ENCODE measurements around the gene RTN1. TPM values are rescaled to one million over a fixed set of nuclear protein-coding genes. Genes with fewer than 3 reads are reported as not detected.

The RTN1 gene
- total RNA-seq (2014; rRNA removed; shearing (Covaris generic); ENCODE audit: low replicate concordance), result 1.4 and 2.8 TPM in 2 replicates

DNA sequence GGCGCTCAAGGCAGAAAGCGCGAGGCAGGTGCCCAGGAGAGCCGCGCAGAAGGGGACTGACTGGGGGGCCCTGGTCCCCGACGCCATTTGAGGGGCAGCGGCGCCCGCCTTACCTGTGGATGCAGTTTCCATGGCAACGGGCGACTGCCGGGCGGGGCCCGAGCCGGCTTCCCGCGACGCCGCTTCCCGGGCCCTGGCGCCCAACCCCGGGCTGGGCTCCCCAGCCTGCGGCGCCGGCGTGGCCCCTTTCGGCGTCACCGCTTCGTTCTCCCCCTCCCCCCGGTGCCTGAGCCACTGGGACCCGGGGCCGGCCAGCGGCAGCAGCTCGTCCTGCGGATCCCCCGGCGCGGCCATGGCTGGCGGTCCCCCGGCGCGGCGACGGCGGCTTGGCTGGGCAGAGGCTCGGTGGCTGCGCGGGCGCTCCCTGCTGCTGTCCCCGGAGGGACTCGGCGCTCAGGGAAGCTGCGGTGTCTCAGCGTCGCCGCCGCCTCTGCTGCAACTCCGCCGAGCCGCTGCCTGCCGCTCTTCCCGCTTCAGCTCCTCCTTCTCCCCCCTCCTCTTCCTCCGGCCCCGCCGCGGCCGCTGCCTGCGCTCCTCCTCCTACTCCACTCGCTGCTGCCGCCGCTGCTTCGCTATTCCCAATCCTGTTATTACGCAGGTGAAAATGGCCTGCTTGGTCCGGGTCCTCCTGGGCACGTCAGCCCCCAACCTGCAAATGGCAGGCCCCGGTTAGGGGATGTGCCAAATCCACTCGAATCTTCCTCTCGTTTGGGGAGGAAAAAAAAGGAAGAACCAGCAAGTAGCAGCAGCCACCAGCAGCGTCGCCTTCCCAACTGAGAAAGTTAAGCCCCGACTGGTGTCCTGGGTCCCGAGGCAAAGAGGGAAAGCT is at the start of gene RTN1:
Gene RTN1 (minus strand): TSS at position 500 of the 889 bp plus-strand sequence. CDS start 146 bp downstream, at position 354.
- H3K36me3 ChIP-seq, result no peaks in the 10 kb centered on the region
- DNase-seq, result peak; percentile 59
- H3K4me3 ChIP-seq, result peak within 1 kb of the TSS; percentile 53
- no peaks in the 10 kb centered on the region for H3K9me3 ChIP-seq
- no peaks in the 10 kb centered on the region for H3K27me3 ChIP-seq

DNA sequence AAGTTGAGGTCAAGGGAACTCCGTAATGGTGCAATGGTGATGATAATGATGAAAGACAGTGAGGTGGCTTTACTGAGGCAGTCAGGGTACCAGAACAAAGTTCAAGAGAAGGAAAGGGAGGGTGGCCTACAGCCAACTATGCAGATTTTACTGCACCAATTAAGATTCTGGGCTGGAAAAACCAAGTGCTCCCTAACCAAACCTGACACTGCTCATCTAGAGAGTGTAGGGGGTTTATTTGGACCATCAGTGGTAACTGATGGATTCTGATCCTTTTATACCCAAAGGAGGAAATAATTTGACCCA is 49.8 kb upstream of the RTN1 start:
- no peaks in the 10 kb centered on the region for H3K36me3 ChIP-seq
- H3K9me3 ChIP-seq, result no peaks in the 10 kb centered on the region
- DNase-seq, result no peak
- no peaks in the 10 kb centered on the region for H3K27me3 ChIP-seq
- no peak overlapping the region for H3K4me3 ChIP-seq

GRCh38 chr14:59919570-59920377 is 49.2 kb upstream of the RTN1 start, which contains the start of gene LRRC9:
TSS of gene LRRC9 (plus strand) at chr14:59920144.
- Histone ChIP-seq H3K9me3 (no peaks in the 10 kb centered on the region), H3K36me3 (no peaks in the 10 kb centered on the region), H3K27me3 (no peaks in the 10 kb centered on the region), H3K4me3 (peak within 1 kb of the TSS; percentile 37)
- DNase-seq, result peak; percentile 2

GRCh38 chr14:59918824-59919569 is 48.4 kb upstream of the RTN1 start:
- DNase-seq, result peak; percentile 7
- H3K4me3 ChIP-seq, result peak overlapping the region; percentile 37
- H3K9me3 ChIP-seq, result no peaks in the 10 kb centered on the region
- H3K36me3 ChIP-seq, result no peaks in the 10 kb centered on the region
- no peaks in the 10 kb centered on the region for H3K27me3 ChIP-seq

- DNase-seq, result no peak
- H3K36me3 ChIP-seq, result no peaks in the 10 kb centered on the region
- H3K9me3 ChIP-seq, result no peaks in the 10 kb centered on the region
- H3K27me3 ChIP-seq, result no peaks in the 10 kb centered on the region
- no peak overlapping the region for H3K4me3 ChIP-seq
Observed at GRCh38 chr14:59913187-59913586, 42.6 kb upstream of the RTN1 start.

DNA sequence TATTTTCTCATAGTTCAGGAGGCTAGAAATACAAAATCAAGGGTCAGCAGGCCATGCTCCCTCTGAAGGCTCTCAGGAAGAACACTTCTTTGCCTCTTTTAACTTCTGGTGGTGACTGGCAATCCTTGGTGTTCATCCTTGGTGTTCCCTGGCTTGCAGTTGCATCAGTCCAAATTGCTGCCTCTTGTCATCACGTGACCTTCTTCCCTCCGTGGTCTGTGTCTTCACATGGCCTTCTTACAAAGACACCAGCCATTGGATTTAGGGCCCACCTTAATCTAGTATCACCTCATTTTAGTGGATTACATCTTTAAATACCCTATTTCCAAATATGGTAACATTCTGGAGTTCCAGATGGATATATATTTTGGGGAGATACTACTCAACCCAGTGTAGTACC is 41.9 kb upstream of the RTN1 start:
- no peak for DNase-seq
- H3K36me3 ChIP-seq, result no peaks in the 10 kb centered on the region
- no peak overlapping the region for H3K4me3 ChIP-seq
- H3K27me3 ChIP-seq, result no peaks in the 10 kb centered on the region
- H3K9me3 ChIP-seq, result no peaks in the 10 kb centered on the region

DNA sequence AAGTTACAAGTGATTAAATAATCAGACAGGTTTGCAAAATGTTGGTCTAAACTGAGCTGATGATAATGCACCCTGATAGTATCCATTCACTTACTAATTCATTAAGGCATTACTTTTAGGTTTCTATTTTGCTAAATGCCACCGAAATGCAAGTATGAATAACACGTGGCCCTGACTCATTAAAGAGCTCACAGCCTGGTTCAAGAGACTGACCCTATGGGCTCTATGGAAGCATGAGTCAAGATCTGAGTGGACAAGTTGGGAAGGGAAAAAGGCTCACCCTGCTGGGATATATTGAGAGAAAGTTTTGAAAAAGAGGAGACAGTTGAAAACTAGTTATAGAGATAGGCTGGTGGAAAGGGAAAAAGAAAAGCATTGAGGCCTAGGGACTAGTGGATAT is 34.6 kb upstream of the RTN1 start:
- Histone ChIP-seq H3K27me3 (no peaks in the 10 kb centered on the region), H3K9me3 (no peaks in the 10 kb centered on the region), H3K4me3 (no peak overlapping the region), H3K36me3 (no peaks in the 10 kb centered on the region)
- peak; percentile 2 for DNase-seq

DNA sequence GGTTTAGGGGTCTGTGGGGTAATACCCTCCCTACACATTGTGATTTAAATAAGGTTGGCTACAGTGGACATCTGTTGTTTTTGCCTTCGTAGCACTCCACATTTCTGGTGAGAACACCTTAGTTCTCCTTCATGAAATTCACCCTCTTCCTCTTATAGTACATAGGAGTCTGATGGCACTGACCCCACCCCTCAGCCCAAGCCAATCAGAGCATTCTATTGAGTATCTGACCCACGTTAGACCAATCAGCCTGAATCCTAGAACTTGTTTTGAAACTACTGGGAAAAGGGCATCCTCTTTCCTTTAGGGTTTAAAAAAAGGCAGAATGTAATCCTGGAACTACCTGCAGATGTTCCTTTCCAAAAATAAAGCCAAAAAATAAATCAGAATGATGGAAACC is 33.6 kb upstream of the RTN1 start:
- H3K27me3 ChIP-seq, result no peaks in the 10 kb centered on the region
- no peaks in the 10 kb centered on the region for H3K9me3 ChIP-seq
- H3K4me3 ChIP-seq, result no peak overlapping the region
- H3K36me3 ChIP-seq, result no peaks in the 10 kb centered on the region
- DNase-seq, result no peak

GRCh38 chr14:59900556-59900955 is 30.0 kb upstream of the RTN1 start:
- no peaks in the 10 kb centered on the region for H3K36me3 ChIP-seq
- H3K4me3 ChIP-seq, result no peak overlapping the region
- no peaks in the 10 kb centered on the region for H3K27me3 ChIP-seq
- DNase-seq, result no peak
- no peaks in the 10 kb centered on the region for H3K9me3 ChIP-seq

DNA sequence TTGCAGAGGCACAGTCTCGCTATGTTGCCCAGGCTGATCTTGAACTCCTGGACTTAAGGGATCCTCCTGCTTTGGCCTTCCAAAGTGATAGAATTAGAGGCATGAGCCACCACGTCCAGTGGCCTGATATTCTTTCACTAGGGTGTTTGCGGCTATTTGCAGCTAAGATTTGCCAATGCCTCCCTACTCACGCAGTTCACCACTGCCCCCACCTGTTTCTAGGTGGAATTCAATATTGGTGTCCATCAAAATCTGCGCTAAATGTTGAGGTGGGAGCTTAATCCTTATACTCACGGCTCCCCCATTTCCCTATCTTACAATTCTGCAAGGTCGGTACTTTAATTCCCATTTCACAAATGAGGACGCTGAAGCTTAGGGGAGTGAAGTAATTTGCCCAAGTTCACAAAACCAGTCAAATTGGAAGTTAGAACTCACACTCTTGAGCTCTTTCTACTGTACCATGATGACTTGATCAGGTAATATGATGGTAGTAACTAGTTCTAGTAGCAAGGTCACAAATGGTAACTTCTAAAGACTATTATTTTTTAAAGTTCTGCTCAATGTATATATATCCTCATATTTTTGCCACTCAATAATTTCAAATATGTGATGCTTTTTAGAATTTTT is 27.3 kb upstream of the RTN1 start:
- Histone ChIP-seq H3K36me3 (no peaks in the 10 kb centered on the region), H3K4me3 (no peak overlapping the region), H3K9me3 (no peaks in the 10 kb centered on the region), H3K27me3 (no peaks in the 10 kb centered on the region)
- no peak for DNase-seq

DNA sequence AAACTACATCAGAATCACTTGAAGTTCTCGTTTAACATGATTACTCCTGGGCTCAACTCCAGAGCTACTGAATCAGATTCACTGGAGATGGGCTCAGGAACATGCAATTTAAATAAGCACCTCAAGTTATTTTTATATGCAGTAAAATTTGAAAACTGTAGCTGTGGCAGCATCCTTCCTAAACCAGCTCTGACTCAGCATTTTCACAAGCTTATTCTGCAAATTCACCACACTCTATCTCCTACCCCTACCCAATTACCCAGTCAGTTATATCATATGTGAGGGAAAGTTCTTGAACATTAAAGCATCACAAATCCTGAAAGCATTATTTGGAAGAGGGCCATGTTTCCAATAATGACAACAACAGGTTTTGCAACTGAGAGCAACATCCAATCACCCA is 25.1 kb upstream of the RTN1 start:
- Histone ChIP-seq H3K4me3 (no peak overlapping the region), H3K9me3 (no peaks in the 10 kb centered on the region), H3K27me3 (no peaks in the 10 kb centered on the region), H3K36me3 (no peaks in the 10 kb centered on the region)
- DNase-seq, result no peak

- no peak overlapping the region for H3K4me3 ChIP-seq
- no peaks in the 10 kb centered on the region for H3K27me3 ChIP-seq
- no peak for DNase-seq
- no peaks in the 10 kb centered on the region for H3K36me3 ChIP-seq
- no peaks in the 10 kb centered on the region for H3K9me3 ChIP-seq
Observed at GRCh38 chr14:59890676-59891075, 20.1 kb upstream of the RTN1 start.

GRCh38 chr14:59882957-59883356 is 12.4 kb upstream of the RTN1 start:
- H3K27me3 ChIP-seq, result no peaks in the 10 kb centered on the region
- H3K4me3 ChIP-seq, result no peak overlapping the region
- no peaks in the 10 kb centered on the region for H3K9me3 ChIP-seq
- no peak for DNase-seq
- H3K36me3 ChIP-seq, result no peaks in the 10 kb centered on the region

DNA sequence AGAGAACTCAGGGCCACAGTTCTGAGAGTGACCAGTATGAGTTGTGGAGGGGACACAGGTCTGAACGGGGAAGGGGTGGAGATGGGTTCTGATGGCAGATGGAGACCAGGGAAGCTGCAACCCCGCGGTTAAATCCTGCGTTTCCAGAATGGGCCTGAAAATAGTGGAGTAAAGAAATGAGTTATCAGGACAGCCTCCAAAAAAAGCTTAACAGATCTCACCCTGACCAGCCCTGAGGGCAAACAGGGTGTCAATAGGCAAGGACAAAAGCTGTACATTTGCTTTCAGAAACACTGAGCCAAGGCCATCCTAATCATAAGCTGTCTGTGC is 555 bp upstream of the RTN1 start:
- H3K4me3 ChIP-seq, result peak overlapping the region; percentile 53
- H3K9me3 ChIP-seq, result no peaks in the 10 kb centered on the region
- no peaks in the 10 kb centered on the region for H3K36me3 ChIP-seq
- no peaks in the 10 kb centered on the region for H3K27me3 ChIP-seq
- DNase-seq, result no peak

DNA sequence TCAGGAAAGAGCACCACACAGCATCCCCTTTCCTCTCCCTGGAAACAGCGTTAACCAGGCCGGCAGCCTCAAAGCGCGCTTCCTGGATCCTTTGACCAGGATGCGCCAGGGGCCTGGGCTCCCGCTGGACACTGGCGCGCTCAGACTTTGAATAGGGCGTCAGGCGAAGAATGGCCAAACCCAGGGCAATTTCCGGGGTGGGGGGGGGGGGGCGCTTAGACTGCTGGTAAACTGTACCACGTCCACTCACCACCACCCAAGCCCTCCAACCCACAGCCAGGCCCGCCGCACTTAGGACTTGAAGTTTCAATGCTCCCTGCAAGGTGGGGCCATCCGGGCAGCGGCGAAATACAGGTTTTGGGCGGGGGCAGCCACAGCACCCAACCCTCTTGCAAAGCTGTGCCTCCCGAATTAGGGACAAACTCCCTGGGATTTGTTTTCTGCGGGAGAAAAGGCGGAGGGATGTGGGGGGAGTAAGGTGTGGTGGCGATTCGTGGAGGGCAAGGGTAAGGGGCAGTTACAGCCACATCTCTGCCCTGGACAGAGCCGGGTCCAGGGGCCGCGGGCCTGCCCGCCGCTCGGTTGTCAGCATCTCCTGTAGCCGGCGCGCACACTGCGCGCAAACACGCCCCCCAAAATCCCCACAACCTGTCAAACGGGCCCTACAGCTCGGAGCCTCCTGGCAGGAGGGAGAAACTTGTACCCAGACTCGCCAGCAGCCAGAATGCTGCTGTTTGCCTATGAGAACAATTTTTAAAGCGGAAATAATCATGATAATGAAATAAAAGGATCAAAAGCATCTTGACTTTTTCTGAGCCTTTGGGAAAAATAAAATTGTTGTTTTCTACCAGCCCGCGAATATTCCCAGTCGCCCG is 958 bp downstream of the RTN1 start:
- no peaks in the 10 kb centered on the region for H3K9me3 ChIP-seq
- no peaks in the 10 kb centered on the region for H3K27me3 ChIP-seq
- H3K4me3 ChIP-seq, result peak overlapping the region; percentile 53
- no peak for DNase-seq
- H3K36me3 ChIP-seq, result no peaks in the 10 kb centered on the region

- Histone ChIP-seq H3K9me3 (no peaks in the 10 kb centered on the region), H3K27me3 (no peaks in the 10 kb centered on the region), H3K36me3 (no peaks in the 10 kb centered on the region), H3K4me3 (no peak overlapping the region)
- DNase-seq, result no peak
Observed at GRCh38 chr14:59868021-59868420, 2.6 kb downstream of the RTN1 start.

Data from MG63 (cell line).